Dedifferentiated amniotic fluid mesenchymal stem cell (primary cell): ENCODE data around the gene ARL5B.
A peak's percentile ranks its signal among the peaks of the same experiment; 100 is the strongest.

Experiments used
- DNase-seq: peaks from one replicate; pipeline ENCODE4 v3.0.0-alpha.2; 2016; ENCODE audit errors: extremely low spot score

ARL5B gene

DNA sequence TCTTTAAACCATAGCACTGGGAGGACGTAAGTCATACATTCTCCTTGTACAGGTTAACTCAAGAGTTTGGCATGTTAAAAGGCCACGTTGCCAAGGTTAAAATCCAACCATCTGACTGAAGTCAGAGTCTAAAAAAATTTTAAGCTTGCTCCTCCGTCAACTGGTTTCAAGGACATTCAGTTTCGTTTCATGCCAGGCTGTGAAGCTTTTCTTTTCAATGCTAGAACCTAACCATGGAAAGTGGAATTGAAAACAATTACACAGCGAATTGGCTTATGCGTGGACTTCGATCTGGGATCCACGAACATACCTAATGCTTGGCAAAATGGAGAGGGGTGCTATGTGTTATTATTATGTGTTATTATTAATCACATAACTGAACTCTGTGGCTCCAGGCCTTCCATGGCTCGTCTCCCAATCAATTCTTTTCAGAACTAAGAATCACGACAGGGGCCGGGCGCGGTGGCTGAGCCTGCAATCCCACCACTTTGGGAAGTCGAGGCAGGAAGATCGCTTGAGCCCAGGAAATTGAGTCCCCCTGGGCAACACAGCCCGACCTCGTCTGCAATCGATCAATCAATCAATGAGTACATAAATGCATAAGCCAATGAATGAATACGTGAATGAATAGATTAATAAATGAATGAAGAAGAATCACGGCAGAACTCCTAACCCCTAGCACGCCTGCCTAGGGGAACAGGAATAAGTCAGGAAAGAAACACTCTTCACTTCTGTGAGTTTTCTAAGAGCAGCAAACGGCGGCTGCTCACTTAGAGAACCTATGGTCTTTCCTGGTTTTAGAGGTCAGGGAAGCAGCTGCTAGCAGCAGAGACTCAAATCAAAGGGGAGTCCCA lies 733 bp upstream of the ARL5B start:
- DNase-seq: peak; percentile 48

DNA sequence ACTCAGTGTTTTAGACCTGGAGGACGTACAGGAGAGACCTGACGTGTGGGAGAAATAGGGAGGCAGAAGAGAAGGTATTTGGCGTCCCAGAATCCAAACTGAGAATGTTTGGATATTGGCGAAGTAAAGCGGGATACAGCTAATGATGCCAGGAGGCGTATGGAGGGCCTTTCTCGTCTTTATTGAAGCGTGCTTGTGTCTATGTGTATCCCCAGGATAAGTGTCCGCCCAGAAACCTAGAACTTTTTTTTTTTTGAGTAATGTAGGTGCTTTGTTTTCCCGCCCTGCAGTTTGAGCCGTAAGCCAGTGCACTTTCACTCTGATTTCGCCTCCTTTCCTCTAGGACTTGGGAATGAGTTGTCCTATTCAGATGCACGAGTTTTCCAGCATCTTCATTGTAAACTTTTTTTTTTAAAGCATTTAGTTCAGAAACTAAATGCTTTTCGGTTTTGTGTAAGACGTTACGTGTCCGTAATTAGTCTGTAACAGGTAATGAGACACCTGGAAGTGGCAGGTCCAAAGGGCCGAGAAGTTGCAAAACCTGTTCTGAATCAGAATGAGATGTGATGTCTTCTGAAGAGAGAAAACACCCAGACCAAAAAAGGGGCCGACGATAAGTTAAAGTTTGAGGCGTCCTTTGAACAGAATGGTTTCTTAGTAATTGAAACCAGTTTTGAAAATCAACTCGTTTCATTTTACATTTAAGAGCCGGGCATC lies 746 bp downstream of the ARL5B start:
- no peak for DNase-seq

GRCh38 chr10:18660816-18661431 lies 1.7 kb downstream of the ARL5B start:
- DNase-seq: no peak

GRCh38 chr10:18664841-18665478 lies 5.7 kb downstream of the ARL5B start:
- no peak for DNase-seq

- no peak for DNase-seq
Observed at GRCh38 chr10:18665815-18666558, 6.8 kb downstream of the ARL5B start.

- DNase-seq: no peak
Observed at GRCh38 chr10:18666810-18667209, 7.6 kb downstream of the ARL5B start.

DNA sequence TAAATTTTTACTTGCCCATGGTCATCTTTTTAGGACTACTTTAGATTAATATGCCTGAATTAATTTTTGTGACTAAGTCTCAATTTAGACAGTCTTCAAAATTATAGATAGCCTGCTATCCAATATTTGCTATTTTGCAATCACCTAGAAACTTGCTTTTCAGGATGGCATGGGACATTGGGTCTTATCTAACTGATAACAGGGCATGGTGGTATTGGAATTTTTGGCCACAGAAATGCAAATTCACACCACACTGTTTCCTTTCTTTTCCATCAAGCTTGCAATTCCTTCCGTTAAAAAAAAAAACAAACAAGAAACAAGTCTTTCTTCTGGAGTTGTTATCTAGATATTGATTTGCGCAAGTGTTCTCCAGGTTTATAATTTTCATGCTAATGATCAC lies 8.8 kb downstream of the ARL5B start:
- no peak for DNase-seq

GRCh38 chr10:18675086-18675801 lies 16.0 kb downstream of the ARL5B start:
- no peak for DNase-seq

- DNase-seq: no peak
Observed at GRCh38 chr10:18680754-18681153, 21.5 kb downstream of the ARL5B start.

DNA sequence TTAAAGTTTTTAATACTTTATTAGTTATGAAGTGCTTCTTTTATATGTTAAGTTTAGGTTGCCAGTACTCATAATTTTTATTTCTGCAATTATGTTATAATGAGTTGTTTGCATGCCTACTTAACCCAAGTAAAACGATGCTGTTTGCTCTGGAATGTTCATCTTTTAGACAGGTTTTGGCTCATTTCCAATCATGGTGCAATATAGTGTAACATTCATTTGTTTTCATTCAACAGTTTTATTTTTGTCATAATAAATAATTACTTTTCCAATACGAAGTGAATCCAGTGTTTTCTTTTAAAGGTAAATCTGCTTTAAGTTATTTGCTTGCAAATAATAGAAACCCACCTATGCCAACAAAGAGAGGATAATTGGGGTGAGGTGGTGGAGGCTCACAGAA lies 22.1 kb downstream of the ARL5B start:
- DNase-seq: peak; percentile 71

DNA sequence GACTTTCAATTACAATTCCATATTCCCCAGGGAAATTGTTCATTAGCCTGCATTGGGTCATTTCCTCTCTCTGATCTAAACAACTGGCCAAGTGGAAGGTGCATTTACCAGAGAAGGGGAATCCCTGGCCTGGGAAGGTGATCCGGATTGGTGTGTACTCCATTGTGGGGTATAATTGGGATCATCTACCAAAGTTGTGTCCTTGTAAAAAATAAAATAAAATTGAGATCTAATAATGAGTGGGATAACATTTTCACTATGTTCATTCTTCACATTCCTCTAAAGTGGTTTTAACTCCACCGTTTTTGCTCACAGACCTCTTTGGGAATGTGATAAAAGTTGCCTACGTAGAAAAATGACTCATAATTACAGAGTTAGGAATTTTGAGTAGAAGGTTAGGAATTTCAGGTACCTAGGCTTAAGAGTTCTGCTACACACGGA lies 22.8 kb downstream of the ARL5B start:
- DNase-seq: no peak

DNA sequence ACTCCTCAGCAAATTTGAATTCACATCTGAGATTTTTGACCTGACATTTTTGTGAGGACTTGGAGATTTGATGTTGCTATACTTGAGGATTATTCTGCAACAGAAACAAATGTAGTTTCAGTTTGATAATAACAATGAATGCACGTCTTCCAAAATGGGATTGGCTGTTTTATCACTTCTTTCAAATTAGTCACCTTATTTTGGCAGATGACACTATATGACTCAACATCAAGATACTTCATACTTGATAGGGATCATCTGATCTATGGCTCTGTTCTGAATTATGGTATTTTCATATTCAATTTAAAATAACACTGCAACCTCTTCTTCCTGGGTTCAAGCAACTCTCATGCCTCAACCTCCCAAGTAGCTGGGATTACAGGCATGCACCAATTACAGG lies 24.2 kb downstream of the ARL5B start:
- DNase-seq: no peak

GRCh38 chr10:18684416-18684815 lies 25.2 kb downstream of the ARL5B start:
- DNase-seq: no peak

- no peak for DNase-seq
Observed at GRCh38 chr10:18684953-18685352, 25.7 kb downstream of the ARL5B start.

DNA sequence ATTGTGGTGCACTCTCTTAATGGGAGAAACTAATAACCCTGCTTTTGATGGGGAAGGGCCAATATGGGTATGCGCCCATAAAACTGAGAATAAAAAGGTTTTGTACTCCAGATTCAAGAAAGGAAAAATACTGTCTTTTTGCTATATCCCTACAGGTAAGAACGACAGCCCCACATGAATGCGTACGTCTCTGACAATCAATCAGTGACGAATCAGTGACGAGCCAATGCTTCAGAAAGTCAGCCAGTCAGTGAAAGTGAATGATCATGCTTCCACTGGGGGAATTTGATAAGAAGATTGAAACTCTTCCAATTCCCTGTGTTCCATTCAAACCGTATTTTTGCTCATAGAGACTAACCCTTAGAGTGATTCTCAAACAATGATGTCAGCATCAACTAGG lies 26.3 kb downstream of the ARL5B start:
- no peak for DNase-seq

DNA sequence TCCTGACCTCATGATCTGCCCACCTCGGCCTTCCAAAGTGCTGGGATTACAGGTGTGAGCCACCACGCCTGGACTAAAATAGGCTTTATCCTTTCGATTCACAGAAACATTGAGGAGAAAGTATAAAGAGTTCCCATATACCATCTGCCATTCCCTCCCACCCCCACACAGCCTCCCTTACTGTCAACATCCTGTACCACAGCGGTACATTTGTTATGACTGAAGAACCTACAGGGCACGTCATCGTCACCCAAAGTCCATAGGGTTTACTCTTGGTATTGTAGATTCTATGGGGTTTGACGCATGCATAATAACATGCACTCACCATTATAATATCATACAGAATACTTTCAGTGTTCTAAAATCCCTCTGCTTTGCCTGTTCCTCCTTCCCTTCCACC lies 28.0 kb downstream of the ARL5B start:
- no peak for DNase-seq

DNA sequence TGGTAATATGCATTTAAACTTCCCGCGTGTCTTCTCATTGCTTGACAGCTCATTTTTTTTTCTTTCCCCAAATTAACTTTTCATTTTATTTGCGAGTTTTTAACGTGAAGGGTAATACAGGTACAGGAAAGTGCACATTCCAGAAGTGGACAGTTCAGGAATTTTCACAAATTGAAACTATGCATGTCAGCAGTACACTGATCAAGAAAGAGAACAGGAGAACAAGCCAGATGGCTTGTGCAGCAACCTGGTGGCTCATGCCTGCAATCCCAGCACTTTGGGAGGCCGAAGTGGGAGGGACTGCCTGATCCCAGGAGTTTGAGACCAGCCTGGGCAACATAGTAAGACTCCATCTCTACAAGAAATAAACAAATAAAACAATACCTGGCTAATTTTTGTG lies 28.5 kb downstream of the ARL5B start:
- DNase-seq: no peak

DNA sequence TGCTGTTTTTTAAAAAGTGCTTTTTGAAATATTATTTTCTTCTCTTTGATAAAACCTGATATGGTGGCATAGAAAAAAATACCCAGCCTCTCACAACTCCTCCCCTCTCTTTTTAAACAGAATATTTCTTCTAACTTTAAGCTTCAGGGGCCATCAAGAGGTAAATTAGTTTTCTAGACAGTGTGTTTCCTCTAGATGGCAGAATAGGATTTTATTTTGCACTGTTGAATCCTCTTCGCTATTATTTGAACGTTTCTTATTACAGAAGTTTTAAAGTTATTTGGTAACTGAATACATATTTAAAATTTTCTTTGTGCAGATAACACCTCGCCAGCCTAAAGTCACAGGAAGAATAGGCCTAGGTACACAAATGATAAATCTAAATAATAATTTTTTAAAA lies 30.3 kb downstream of the ARL5B start:
- DNase-seq: peak; percentile 62

DNA sequence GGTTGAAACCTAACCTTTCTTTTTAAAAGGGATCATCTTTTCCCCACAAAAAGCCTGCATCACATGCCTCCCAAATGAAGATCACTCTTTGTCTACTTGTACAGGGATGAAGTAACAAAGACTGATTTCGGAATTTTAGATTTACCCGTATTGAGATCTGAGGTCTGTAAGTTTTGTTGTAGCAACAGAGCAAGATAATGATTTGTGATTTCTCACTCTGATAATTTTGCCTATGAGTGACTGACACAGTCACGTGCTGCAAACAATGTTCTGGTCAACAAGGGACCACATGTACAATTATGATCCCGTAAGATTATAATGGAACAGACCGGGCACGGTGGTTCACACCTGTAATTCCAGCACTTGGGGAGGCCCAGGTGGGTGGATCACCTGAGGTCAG lies 31.3 kb downstream of the ARL5B start:
- no peak for DNase-seq

DNA sequence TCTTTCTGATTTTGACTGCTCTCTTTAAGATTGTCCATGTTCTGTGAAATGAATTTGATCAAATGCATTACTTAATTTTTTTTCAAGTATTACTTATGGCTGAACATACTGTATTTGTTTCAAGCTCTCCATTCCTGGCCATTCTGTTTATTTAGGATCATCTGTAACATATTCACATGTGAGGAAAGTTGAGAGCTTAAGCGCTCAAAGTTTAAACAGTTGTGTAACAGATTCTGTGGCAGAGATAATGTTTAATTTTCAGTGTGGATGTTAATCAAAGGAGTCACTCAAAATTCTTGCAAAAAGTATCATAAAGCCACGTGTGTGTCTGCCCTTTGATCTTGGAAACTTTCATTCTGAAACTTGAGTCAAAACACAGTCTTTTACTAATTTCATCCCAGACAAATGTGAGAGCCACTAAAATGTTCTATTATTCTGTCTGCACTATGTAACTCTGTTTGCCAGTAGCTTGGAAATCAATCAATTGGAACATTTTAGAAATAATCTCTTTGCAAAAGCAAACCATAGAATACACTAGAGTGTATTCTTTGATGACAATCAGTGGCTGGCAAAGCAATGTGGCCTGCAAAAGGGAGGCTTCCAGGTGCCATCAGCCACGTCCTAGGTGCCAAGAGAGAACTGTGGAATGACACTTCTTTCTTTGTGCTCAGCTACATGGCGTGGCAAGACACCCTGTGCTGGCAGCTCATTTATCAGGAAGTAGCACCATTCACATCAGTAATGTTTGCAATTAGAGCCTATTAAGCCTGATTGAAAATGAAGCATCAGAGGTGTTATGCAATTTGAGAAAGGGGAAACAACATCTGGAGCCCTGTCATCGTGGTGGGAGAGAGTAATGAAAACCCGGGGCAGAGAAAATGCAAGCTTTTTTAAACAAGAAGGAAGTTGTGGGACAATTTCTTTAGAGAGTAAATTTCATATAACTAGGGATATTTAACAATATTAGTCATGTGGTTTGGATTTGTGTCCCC lies 40.9 kb downstream of the ARL5B start:
- DNase-seq: no peak
